ENCODE data around the gene FAM222B.
A peak's percentile ranks its signal among the peaks of the same experiment; 100 is the strongest.
"Not testable (repeated sequence)": the region's sequence is repeated elsewhere in the genome, so short reads cannot be mapped to it uniquely, and the experiment has no call there.

FAM222B gene

DNA sequence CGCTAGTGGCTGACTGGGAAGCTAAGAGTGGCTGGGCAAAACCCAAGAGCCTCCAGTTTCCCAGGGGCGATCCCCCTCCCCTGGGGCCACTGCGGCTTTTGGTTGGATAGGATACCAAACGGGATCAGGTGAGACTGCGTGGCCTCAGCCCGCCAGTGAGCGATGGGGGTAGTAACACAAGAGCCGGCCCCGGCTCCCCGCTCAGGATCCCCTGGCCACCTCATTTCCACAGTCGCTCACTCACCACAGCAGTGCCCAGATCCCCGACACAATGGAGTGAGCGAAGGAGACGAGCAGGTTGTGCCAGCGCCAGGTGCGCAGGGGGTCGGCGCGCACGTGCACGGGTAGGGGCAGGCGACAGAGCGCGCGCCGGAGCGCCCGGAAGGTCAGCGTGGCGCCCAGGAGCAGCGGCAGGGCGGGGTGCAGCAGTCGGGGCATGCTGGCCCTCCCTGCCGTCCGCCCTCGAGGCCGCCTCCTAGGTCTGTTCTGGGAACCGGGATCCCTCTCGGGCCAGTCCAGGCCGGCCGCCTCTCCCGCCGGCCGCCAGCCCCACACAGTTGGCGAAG, 116.8 kb downstream of the FAM222B start:
- no peak for DNase-seq

DNA sequence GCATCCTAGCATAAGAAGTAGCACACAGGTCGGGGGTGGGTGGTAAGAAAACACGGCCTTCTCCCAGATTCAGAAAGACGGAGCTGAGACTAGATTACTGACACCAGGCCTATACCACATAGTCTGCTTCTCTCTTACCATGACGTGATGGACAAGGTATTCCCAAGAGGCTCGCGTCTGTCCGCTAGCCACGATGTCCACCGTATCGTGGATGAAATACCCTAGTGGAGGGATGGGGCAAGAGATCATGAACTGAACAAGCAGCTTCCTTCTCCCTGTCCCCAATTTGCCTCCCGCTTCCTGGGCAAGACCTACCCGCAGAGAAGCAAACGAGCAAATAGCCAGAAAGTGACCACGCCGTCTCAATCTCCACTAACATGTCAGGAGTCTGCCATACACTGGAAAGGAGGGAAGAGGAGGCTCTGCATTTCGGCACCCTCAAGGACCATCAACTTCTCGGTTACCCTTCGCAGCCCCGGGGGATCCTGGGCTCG, 117.4 kb downstream of the FAM222B start:
- no peak for DNase-seq

DNA sequence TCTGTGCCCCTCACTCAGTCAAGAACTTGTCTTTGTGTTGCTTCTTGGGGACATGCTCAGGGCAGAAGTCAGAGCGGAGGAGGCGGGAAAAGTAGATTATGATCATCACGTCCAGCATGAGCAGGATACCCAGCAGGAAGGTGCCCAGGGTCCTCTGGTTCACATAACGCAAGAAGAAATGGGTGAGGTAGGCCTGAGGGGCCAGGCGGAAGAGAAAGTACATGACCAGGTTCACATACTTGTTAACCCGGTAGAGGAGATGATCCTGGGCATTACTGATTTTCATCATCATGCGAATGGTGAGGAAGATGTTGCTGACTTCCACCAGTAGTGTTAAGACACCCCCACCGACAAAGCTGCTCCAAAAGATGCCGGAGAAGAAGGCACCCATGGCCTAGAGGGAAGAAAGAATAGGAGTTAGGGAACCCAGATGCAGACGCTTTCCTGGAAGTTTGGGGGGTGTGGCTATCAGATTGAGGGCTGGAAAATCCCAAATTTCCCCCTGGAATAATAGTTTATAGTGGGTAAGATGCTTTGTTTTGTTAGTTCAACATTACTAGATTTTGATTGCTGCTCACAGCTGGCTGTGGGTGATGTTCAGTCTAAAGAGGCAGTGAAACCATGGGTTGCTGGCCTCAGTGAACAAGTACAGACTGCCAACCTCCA, 118.0 kb downstream of the FAM222B start:
- DNase-seq, result no peak

DNA sequence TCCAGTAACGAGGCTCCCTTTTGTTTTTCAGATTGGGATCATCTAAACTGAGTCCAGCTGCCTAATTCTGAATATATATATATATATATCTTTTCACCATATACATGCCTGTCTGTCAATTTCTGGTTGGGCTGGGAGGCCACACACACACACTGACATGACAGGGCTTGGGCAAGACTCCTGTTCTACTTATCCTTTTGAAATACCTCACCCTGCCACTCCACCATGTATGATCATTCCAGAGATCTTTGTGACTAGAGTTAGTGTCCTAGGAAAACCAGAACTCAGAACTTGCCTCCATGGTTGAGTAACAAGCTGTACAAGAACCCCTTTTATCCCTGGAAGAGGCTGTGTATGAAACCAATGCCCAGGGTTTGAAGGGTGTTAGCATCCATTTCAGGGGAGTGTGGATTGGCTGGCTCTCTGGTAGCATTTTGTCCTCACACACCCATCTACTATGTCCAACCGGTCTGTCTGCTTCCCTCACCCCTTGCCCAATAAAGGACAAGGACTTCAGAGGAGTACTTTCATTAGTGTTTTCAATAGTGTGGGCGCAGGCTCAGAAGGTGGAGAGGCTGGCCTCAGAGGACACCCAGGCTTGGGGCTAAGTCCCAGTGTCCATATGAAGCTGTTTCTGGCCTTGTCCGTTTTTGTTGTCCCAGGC, 118.6 kb downstream of the FAM222B start:
- DNase-seq, result not testable (repeated sequence)

DNA sequence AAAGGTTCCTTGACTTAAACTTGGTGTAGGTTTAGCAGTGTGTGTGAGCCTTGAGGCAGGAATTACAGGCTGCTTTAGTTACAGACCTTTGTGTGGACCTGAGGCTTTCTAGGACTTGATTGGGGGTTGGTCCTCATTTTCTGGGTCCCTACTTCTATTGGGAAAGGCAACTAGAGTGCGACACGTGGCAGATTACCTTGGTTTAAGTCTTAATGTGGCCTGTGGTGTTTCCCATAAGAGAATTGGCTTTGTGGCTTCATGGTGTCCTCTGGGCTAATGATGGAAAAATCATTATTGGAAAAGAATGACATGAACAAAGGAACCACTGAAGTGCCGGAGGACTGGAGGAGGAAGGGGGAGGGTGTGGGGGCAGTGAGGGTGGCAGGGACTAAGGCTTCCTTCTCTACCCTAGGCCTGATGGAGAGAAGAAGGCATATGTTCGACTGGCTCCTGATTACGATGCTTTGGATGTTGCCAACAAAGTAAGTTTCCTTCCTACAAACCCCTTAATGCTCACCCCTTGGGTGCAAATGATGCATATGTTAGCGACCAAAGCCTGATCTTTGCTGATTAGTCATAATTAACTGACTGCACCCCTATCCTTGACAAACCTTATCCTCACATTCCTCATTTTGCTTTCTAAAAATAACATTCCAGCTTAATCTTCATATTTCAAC, 119.3 kb downstream of the FAM222B start:
- DNase-seq, result no peak

DNA sequence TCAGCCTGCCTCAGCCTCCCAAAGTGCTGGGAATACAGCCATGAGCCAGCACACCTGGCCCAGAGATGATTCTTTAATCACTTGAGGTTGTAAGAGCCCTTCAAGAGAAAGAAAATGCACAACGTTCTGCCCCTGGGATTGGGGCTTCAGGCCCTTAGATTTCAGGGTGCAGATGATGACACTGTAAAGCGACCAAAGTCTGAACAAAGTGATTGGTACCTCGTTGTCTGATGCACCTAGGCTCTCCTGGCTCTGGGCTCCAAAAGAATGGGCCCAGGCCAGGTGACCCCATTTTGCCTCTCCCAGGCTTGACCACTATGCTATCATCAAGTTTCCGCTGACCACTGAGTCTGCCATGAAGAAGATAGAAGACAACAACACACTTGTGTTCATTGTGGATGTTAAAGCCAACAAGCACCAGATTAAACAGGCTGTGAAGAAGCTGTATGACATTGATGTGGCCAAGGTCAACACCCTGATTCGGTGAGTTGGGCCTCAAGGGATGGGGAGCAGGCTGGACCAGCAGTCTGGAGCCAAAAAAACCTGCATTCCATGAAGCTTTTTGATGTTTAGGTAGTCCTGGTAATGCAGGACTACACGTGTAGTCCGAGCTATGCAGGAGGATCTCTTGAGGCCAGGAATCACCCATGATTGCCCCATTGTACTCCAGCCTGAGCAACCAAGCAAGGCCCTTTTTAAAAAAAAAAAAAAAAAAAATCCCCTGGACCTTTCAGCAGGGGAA, 120.0 kb downstream of the FAM222B start:
- DNase-seq, result no peak

DNA sequence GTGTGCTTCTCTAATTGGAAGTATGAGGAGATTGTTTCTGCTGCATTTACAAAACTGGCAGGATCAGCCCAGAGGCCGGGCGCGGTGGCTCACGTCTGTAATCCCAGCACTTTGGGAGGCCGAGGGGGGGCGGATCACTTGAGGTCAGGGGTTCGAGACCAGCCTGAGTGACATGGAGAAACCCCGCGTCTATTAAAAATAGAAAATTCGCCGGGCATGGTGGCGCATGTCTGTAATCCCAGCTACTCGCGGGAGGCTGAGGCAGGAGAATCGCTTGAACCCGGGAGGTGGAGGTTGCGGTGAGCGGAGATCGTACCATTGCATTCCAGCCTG, 121.6 kb downstream of the FAM222B start:
- DNase-seq, result not testable (repeated sequence)

DNA sequence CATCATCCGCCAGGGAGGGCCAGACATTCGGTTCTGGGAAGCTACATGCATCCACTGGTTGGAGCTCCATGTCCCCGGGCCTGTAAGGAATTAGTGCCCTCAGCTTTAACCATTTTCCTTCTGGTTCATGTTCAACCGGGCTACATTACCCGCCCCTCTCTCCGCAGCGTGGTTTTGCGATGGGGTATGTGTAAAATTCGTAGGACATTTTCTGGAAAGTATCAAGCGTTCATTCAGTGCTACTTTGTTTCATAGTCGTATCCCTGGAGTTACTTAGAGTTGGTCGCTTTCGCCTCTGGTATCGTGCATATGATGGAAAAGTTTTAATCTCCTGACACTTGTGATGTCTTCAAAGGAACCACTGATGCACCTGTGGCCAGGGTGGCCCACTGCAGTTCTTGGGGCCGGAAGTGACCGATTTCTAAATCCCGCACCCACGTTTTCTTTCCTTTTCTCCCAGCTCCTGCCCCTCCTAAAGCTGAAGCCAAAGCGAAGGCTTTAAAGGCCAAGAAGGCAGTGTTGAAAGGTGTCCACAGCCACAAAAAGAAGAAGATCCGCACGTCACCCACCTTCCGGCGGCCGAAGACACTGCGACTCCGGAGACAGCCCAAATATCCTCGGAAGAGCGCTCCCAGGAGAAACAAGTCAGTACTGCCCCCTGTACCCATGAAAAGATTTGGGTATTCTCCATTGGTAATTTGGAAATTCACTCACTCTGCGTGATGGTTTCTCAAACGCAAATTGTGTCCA, 122.2 kb downstream of the FAM222B start:
- DNase-seq, result no peak

DNA sequence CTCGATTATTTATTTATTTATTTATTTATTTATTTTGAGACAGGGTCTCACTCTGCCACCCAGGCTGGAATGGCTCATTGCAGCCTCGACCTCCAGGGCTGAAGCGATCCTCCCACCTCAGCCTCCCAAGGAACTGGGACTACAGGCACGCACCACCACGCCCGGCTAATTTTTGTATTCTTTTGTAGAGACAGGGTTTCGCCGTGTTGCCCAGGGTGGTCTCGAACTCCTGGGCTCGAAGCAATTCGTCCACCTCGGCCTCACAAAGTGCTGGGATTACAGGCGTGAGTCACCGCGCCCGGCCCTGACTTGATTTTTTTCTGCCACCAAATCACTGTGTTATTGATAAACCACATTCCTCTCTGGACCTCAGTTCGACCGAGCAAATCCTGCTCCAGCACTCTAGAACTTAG, 123.6 kb downstream of the FAM222B start:
- no peak for DNase-seq

DNA sequence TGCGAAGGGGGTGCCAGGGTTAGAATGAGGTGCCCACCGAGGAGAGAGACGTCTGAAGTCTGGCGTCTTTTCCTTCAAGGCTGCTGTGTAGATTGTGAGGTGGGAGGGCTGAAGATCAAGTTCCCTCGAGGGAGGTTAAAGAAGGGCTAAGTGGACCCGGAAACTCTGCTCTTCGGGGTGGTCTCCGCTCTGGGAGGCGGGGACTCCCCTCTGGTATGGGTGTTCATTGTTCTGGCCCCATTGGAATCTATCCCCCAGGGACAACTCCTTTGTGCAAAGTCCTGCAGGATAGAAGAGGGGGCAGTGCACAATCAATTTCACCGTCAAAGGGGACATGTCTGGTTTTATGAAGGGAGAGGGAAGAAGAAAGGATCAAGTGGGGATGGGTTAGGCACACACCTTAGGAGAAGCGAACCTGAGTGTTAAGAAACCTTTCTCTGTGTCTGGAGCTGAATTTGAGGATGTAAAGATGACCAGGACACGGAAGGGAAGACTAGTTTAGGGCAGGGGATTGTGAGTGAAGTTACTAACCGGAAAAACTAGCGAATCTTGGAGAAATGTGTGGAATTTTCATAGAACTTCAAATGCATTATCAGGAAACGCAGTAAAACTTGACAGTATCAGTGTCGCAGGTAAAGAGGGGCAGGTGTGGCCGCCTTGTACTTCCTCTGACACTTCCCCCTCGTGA, 124.1 kb downstream of the FAM222B start:
- no peak for DNase-seq

DNA sequence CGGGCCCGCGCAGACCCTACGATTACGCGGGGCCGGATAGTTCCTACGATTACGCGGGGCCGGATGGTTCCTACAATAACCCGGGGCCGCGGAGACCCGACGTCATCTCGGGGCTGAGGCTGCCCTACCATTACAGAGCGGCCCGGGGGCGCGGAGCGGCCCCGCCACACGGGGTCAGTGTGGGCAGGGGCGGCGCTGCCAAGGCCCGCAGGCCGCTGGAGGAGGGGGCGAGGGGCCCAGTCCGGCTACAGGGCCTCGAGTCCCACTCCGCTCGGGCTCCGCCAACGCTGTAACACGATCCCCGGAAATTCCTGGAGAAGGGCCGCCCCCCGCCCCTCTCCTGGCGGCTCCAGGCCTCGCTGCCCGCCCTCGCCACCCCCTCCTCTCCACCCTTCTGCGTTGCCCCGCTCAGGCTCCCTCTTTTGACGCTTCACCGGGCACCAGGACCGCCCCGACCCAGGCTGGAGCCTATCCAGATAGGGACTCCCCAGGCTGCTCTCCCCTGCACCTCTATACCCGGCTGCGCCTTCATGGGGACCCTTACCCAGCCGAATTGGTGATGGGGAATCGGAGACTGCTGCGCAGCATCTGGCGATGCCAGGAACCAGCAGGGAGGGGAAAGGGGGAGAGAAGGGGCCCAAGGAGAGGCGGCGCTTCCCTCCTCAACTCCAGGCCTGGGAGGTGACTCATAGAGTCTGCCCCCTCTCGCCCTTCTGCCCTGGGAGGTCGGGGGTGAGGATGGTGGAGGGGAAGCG, 124.8 kb downstream of the FAM222B start, which contains the start of gene RAB34:
Gene RAB34, minus strand, starts transcription at position 291 of the 755 bp plus-strand sequence. CDS start 602 bp downstream, outside the sequence.
- peak; percentile 92 for DNase-seq

DNA sequence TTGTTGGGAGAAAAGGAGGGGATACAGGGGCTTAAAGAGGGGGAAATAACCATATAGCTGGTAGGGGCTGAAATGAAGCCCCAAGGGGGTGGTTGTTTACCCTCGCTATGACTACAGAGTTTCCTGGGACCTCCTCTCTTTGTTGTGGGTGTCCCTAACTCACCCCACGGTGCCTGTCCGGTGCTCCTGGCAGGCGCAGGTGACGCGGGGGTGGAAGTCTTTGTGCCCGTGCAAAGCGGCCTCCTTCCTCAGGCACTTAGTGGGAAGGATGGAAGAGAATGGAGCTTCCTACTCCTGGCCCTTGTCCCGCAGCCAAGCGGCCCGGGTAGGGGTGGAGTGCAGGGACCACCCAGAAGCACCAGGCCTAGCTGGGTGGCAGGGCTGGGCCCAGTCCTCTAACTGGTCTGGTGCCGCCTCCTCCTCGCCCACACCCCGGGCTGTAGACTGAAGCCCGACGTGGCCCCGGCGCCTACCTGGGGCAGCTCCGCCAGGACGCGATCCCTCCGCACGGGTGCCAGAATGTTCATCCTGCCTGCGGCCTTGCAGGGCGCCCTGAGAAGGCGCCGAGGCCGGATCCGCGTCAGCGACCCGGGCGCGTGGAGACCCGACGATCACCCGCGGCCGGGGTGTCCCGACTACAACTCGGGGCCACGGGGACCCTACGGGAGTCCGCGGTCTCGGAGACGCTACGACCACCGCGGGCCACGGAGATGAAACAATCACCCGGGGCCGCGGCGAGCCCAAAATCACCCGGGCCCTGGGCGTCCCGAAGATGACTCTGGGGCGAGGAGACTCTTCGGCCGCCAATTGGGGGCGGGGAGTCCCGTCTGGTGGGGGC, 125.6 kb downstream of the FAM222B start:
- peak; percentile 74 for DNase-seq

DNA sequence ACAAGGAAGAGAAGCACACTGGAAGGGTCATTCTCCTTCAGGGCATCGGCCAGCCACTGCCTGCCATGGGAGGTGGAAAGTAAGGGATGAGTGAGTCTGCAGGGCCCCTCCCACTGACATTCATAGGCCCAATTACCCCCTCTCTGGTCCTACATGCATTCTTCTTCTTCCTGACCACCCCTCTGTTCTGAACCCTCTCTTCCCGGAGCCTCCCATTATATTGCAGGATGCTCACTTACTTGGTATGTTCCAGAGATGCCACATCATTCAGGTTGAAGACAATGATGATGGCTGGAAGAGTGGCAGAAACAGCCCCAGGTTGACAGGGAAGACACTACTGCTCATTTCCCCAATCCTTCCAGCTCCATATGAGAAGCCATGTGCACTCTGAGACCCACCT, 127.4 kb downstream of the FAM222B start:
- no peak for DNase-seq

DNA sequence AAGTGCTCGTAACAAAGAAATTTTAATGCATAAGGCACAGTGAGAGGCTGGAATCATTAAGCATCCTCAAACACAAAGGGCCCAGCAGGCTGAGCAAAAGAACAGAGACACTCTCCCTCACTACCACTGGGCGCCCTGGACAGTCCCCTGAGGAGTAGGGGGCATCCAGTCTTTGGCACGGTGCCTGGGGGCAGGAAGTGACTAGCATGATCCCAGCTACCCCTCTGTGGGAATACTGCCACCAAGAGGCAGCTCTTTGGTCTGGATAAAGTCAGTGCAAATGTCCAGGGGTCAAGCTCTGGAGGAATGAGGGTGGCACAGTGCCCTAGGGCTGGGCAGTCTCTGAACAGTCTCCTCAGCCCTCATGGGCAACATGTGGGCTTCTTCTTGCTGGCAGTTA, 128.3 kb downstream of the FAM222B start:
- DNase-seq, result no peak

DNA sequence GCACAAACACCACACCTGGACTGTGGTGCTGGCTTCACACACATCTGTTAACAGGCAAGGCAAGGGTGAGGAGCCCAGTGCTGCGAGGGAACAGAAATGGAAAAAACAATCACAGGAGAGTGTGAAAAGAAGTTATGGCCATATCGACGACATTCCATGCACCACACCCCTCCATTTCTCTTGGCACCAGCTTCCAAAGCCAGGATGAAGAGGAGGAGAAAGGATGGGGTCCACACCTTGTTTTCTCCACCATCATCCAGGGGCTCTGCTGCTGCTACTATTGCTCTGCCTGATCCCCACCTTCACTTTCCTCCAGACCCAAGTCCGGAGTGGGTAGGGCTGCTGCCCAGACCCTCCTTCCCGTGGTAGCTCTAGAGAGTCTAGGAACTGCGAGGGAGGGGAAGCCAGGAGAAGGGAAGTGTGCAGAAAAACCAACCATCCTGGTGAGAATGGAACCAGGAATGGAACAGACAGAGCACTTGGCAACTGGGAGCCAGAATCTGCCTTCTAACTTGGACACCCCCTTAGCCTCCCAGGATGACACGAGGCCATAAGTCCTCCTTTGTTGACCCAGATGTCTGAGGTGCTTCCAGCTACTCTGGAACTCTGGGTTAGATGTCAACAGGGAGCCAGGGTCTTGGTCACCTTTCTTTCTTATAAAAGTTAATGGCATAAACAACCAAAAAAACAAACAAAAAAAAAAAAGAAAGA, 129.7 kb downstream of the FAM222B start:
- no peak for DNase-seq

DNA sequence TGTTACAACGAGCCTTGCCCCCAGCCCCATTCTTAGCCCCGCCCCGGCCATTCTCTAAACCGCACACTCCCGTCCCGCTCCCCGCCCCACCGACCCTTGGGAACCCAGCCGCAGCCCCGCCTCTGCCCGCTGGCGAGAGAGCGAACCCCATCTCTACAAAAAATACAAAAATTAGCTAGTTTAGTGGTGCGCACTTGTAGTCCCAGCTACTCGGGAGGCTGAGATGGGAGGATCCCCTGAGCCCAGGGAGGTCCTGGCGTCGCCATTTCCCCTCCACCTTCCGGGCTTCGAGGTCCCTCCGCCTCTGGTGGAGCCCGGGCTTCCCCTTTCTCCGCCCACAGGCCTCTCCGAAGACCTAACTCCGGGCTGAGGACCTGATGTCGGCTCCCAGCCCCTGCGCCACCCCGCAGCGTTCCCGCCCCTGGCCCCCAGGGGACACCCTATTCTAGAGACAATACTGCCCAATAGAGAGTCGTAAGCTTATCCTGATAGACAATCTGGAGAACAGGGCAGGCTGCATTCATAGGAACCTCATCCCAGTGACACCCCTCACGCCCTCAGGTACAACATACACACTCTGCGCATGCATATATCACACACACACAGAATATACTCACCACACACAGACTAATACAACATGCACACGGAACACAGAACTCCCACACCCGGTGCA, 130.4 kb downstream of the FAM222B start:
- peak; percentile 70 for DNase-seq

DNA sequence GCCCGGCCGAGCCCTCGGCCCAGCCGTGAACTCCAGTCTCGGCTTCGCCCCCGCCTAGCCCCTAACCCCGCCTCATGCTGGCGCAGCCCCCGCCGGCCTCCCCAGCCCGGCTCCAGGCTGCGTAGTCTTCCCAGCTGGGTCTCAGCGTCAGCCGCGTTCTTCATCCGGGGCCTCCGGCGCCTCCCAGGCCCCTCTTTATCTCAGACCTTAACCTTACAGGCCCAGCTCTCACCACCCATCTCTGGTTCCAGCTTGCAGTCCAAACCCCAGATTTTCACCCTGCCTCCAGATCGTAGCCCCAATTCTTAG, 130.9 kb downstream of the FAM222B start, which contains the start of gene PROCA1:
Gene PROCA1, minus strand, starts transcription at position 166 of the 309 bp plus-strand sequence. CDS start 228 bp downstream, outside the sequence.
- no peak for DNase-seq
